Glomerular visceral epithelial cell (primary cell): ENCODE measurements around the gene GATAD2A.
A peak's percentile ranks its signal among the peaks of the same experiment; 100 is the strongest.
"Not testable (repeated sequence)": the region's sequence is repeated elsewhere in the genome, so short reads cannot be mapped to it uniquely, and the experiment has no call there.

Experiments used
- DNase-seq: peaks from one replicate; pipeline ENCODE4 v3.0.0-alpha.2; 2016; ENCODE audit errors: extremely low spot score

Gene GATAD2A

GRCh38 chr19:19447536-19448237 is 42.2 kb downstream of the GATAD2A start:
- DNase-seq, result no peak

GRCh38 chr19:19448238-19448544 is 42.7 kb downstream of the GATAD2A start:
- no peak for DNase-seq

- DNase-seq, result no peak
Measured at GRCh38 chr19:19451429-19452242, 46.2 kb downstream of the GATAD2A start.

GRCh38 chr19:19452243-19453124 is 47.0 kb downstream of the GATAD2A start:
- DNase-seq, result no peak

GRCh38 chr19:19453125-19453454 is 47.6 kb downstream of the GATAD2A start:
- DNase-seq, result no peak

GRCh38 chr19:19455166-19455919 is 49.9 kb downstream of the GATAD2A start:
- DNase-seq, result not testable (repeated sequence)

GRCh38 chr19:19457671-19458070 is 52.2 kb downstream of the GATAD2A start:
- DNase-seq, result no peak

GRCh38 chr19:19458110-19458816 is 52.8 kb downstream of the GATAD2A start:
- no peak for DNase-seq

- no peak for DNase-seq
Measured at GRCh38 chr19:19459073-19459472, 53.6 kb downstream of the GATAD2A start.

GRCh38 chr19:19459707-19460251 is 54.3 kb downstream of the GATAD2A start:
- DNase-seq, result peak; percentile 49

GRCh38 chr19:19460258-19460731 is 54.8 kb downstream of the GATAD2A start:
- DNase-seq, result no peak

GRCh38 chr19:19460761-19461265 is 55.3 kb downstream of the GATAD2A start:
- DNase-seq, result no peak

GRCh38 chr19:19461306-19461670 is 55.8 kb downstream of the GATAD2A start:
- no peak for DNase-seq

- peak; percentile 58 for DNase-seq
Measured at GRCh38 chr19:19461671-19462622, 56.5 kb downstream of the GATAD2A start.

GRCh38 chr19:19463348-19464117 is 58.1 kb downstream of the GATAD2A start:
- DNase-seq, result peak; percentile 19

- DNase-seq, result peak; percentile 43
Measured at GRCh38 chr19:19464339-19465098, 59.0 kb downstream of the GATAD2A start.

GRCh38 chr19:19465436-19466070 is 60.1 kb downstream of the GATAD2A start:
- DNase-seq, result no peak
